MM.1S (cell line): ENCODE measurements around the gene LRRC45.

Experiments
- DNase-seq: peaks from one replicate; pipeline ENCODE4 v3.0.0-alpha.2; 2015
- H2AFZ ChIP-seq: fragments of 300-600 bp; sonication (generic); 2 replicates; pipeline ENCODE4 v1.6.0; 2016; ENCODE audit warnings: antibody characterized with exemption, low read length
- H3F3A ChIP-seq: fragments of 300-600 bp; sonication (generic); 2 replicates; pipeline ENCODE4 v1.6.1; 2016; ENCODE audit warnings: mild to moderate bottlenecking, antibody characterized with exemption, low read length, moderate library complexity, mixed read lengths; ENCODE audit not compliant: insufficient read depth
- H3K27ac ChIP-seq: fragments of 300-600 bp; sonication (generic); 2 replicates; pipeline ENCODE4 v1.5.1; 2016; ENCODE audit warnings: mild to moderate bottlenecking, low read length
- H3K27me3 ChIP-seq: fragments of 300-600 bp; sonication (generic); replicated peaks from 2 replicates; pipeline ENCODE4 v1.6.0; 2016; ENCODE audit warnings: low read length; ENCODE audit not compliant: insufficient read depth
- H3K36me3 ChIP-seq: fragments of 300-600 bp; sonication (generic); replicated peaks from 2 replicates; pipeline ENCODE4 v1.6.1; 2016; ENCODE audit warnings: mild to moderate bottlenecking, low read length, mixed read lengths; ENCODE audit not compliant: insufficient read depth
- H3K4me1 ChIP-seq: fragments of 300-600 bp; sonication (generic); 2 replicates; pipeline ENCODE4 v1.6.1; 2016; ENCODE audit warnings: low read length, mixed read lengths
- H3K4me2 ChIP-seq: fragments of 300-600 bp; sonication (generic); 2 replicates; pipeline ENCODE4 v1.6.0; 2016; ENCODE audit warnings: low read depth, low read length
- H3K4me3 ChIP-seq: fragments of 300-600 bp; sonication (generic); 2 replicates; pipeline ENCODE4 v1.5.1; 2016; ENCODE audit warnings: low read length, mixed read lengths
- H3K79me2 ChIP-seq: fragments of 300-600 bp; sonication (generic); 2 replicates; pipeline ENCODE4 v1.6.1; 2016; ENCODE audit warnings: mixed run types, low read length, mixed read lengths
- H3K9ac ChIP-seq: fragments of 300-600 bp; sonication (generic); 2 replicates; pipeline ENCODE4 v1.6.1; 2016; ENCODE audit warnings: low read length, mixed read lengths
- H3K9me2 ChIP-seq: fragments of 300-600 bp; sonication (generic); replicated peaks from 2 replicates; pipeline ENCODE4 v1.6.1; 2016; ENCODE audit warnings: mild to moderate bottlenecking, low read length, mixed read lengths; ENCODE audit not compliant: insufficient read depth
- H3K9me3 ChIP-seq: fragments of 300-600 bp; sonication (generic); replicated peaks from 2 replicates; pipeline ENCODE4 v1.6.1; 2016; ENCODE audit warnings: mild to moderate bottlenecking, low read length, mixed read lengths; ENCODE audit not compliant: insufficient read depth
- H4K20me1 ChIP-seq: fragments of 300-600 bp; sonication (generic); 2 replicates; pipeline ENCODE4 v1.6.1; 2016; ENCODE audit warnings: mild to moderate bottlenecking, low read length, moderate library complexity, mixed read lengths; ENCODE audit not compliant: insufficient read depth
- EZH2 ChIP-seq: fragments of 300-600 bp; sonication (generic); optimal IDR thresholded peaks from 2 replicates; pipeline ENCODE3; 2017; ENCODE audit warnings: low read depth, mild to moderate bottlenecking, antibody characterized with exemption, low read length, mixed read lengths
- EZH2phosphoT487 ChIP-seq: fragments of 300-600 bp; sonication (generic); IDR thresholded peaks from 2 replicates; pipeline ENCODE4 v1.6.1; 2018; ENCODE audit warnings: antibody characterized with exemption, low read length
- TF ChIP-seq, protein P1 (sequence below): fragments of 300-600 bp; sonication (generic); IDR thresholded peaks from 2 replicates; pipeline ENCODE4 v1.5.1; 2016; ENCODE audit warnings: antibody characterized with exemption, low read length, mixed read lengths

Gene LRRC45

DNA sequence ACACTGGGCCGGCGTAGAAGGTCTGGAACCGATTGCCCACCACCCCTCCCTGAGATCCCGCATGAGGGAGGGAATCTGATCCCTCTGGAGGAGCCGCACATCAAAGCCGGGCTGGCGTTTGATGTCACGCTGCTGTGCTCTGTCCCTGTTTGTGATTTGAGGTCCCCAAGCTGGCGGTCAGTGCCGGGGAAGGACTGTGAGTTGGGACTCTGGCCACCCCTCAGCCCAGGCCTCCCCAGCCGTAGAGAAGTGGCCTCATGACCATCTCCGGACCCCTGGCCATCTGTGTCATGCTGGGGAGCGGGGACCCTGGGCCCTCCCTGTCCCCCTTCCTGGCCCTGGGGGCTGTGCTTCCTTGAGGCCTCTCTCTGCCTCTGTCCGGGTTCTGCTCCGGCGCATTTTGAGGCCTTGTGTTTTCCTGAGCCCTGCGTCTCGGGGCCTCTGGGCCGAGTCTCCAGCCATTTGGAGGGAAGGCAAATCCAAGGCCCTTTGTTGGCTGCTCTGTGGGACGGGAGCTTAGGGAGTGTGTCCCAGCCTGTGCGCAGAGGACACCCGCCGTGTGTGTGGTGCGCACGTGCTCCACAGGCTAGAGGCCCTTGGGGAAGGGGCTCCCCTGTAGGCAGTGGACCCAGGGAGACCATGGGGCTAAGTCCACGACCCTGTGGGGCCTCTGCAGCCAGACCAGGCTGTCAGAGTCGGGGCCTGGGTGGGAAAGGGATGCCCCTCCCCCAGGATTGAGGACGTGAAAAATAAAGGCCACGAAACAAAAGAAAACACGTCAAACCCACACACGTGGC is 30.6 kb upstream of the LRRC45 start:
- H3K9me3 ChIP-seq = no peaks in the 10 kb centered on the region
- H3K4me1 ChIP-seq = no peaks in the 10 kb centered on the region
- H3K36me3 ChIP-seq = no peaks in the 10 kb centered on the region
- no peaks in the 10 kb centered on the region for H3K9me2 ChIP-seq
- TF ChIP-seq EZH2 (no peak), EZH2phosphoT487 (no peak)
- TF ChIP-seq, protein P1, sequence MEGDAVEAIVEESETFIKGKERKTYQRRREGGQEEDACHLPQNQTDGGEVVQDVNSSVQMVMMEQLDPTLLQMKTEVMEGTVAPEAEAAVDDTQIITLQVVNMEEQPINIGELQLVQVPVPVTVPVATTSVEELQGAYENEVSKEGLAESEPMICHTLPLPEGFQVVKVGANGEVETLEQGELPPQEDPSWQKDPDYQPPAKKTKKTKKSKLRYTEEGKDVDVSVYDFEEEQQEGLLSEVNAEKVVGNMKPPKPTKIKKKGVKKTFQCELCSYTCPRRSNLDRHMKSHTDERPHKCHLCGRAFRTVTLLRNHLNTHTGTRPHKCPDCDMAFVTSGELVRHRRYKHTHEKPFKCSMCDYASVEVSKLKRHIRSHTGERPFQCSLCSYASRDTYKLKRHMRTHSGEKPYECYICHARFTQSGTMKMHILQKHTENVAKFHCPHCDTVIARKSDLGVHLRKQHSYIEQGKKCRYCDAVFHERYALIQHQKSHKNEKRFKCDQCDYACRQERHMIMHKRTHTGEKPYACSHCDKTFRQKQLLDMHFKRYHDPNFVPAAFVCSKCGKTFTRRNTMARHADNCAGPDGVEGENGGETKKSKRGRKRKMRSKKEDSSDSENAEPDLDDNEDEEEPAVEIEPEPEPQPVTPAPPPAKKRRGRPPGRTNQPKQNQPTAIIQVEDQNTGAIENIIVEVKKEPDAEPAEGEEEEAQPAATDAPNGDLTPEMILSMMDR = no peak
- H3F3A ChIP-seq = no peaks in the 10 kb centered on the region
- no peak overlapping the region for H3K9ac ChIP-seq
- H2AFZ ChIP-seq = no peak overlapping the region
- no peak overlapping the region for H3K4me3 ChIP-seq
- H4K20me1 ChIP-seq = no peaks in the 10 kb centered on the region
- no peak overlapping the region for H3K27ac ChIP-seq
- H3K27me3 ChIP-seq = no peaks in the 10 kb centered on the region
- no peak overlapping the region for H3K4me2 ChIP-seq
- no peaks in the 10 kb centered on the region for H3K79me2 ChIP-seq
- DNase-seq = no peak

DNA sequence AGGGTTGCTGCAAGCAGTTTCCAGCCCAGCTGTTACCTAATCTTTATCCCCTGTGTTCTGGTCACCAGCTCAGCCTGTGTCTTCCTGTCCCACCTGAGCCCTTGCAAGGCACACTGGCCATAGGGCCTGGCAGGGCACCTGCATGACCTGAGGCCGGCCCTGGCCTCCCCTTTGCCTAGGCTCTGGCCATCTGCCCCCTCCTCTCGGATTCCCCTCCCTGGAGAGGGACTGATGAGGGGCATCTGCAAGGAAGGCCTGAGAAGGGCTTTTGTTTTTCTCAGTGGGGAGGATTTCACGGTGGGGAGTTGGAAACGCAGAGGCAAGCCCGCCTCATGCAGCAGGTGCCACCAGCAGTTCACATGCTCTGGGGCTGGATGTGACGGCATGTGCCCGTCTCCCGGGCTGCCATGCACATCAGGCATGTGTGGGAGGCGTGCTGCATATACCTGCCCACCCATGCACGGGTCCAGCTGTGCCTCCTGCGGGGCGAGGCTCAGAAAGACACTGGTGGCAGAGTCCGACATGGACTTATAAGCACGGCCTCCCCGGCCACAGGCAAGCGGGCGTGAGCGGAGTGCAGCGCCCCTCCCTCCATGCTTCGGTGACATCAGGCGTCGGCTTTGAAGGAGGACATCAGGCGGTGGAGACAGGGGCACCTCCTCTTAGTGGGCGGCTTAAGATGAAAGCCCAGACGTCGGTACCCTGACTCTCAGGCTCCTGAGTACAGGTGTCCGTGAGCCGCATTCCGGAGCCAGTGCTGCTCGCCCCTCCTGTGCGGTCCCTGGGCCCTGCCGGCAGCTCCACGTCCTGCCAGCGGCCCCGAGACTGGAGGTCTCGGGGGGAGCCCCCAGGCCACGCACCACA is 29.1 kb upstream of the LRRC45 start:
- TF ChIP-seq EZH2 (no peak), EZH2phosphoT487 (no peak)
- TF ChIP-seq, protein P1 = no peak
- Histone ChIP-seq H3K4me3 (no peak overlapping the region), H2AFZ (no peak overlapping the region), H4K20me1 (no peaks in the 10 kb centered on the region), H3K4me2 (no peak overlapping the region), H3K27me3 (no peaks in the 10 kb centered on the region), H3F3A (no peaks in the 10 kb centered on the region), H3K9me2 (no peaks in the 10 kb centered on the region), H3K4me1 (no peaks in the 10 kb centered on the region), H3K9ac (no peak overlapping the region), H3K79me2 (no peaks in the 10 kb centered on the region), H3K27ac (no peak overlapping the region), H3K9me3 (no peaks in the 10 kb centered on the region), H3K36me3 (no peaks in the 10 kb centered on the region)
- DNase-seq = no peak

DNA sequence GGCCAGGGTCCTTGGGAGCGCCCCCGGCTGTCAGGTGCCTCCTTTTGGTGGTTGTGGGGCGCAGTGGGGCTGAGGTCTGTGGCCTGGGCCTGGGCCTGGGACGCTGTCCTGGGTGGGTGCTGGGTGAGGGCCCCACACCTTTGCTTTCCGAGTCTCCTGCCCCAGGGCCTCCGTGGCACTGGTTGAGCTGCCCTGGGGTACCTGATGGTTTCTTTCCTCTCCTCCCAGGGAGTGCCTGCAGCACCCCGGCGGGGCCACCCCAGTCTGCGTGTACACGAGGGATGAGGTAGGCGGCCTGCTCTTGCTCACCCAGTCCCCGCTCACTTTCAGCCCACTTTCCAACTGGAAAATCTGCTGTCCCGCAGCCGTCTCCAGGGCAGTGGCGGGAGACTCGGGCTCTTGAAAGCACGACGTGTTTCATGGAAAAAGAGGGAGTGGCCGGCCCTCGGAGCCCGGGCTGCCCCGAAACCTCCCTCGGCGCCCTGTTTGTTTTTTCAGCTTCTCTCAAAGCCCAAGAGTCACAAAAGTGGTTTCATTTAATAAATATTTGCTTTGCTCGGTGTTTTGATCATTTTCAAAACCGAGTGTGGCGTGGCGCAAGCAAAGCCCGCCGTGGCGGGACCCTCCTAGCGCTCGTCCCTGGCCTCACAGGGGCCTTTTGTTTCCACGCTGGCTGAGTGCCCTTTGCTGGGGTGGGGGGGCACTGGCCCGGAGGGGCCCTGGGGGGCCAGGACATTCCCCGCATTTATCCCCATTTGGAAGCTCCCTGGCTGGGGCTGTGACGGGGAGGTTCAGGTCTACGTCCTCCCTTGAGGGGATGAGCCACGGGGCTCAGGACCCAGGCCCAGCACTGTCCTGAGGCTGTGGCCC is 28.3 kb upstream of the LRRC45 start:
- TF ChIP-seq EZH2phosphoT487 (no peak), EZH2 (no peak)
- TF ChIP-seq, protein P1 = no peak
- no peak overlapping the region for H3K9ac ChIP-seq

More for the DNA sequence above, 28.3 kb upstream of the LRRC45 start:
- no peaks in the 10 kb centered on the region for H3K36me3 ChIP-seq
- H3K27me3 ChIP-seq = no peaks in the 10 kb centered on the region
- no peaks in the 10 kb centered on the region for H3K9me3 ChIP-seq
- H3K4me1 ChIP-seq = no peaks in the 10 kb centered on the region
- no peak overlapping the region for H3K27ac ChIP-seq
- H2AFZ ChIP-seq = no peak overlapping the region
- DNase-seq = no peak
- no peak overlapping the region for H3K4me2 ChIP-seq
- no peaks in the 10 kb centered on the region for H3K79me2 ChIP-seq
- H3K4me3 ChIP-seq = no peak overlapping the region
- no peaks in the 10 kb centered on the region for H3K9me2 ChIP-seq
- no peaks in the 10 kb centered on the region for H4K20me1 ChIP-seq
- no peaks in the 10 kb centered on the region for H3F3A ChIP-seq
